ENCODE data around the gene ABHD18. TPM values are rescaled to one million over a fixed set of nuclear protein-coding genes. Genes with fewer than 3 reads are reported as not detected.
"Not testable (repeated sequence)": the region's sequence is repeated elsewhere in the genome, so short reads cannot be mapped to it uniquely, and the experiment has no call there.

Gene ABHD18
- total RNA-seq, 1 experiment from 2014 or later, result 14.9 TPM

- no peaks in the 10 kb centered on the region for H3K4me1 ChIP-seq
- intact Hi-C loops (cut with micrococcal nuclease; ENCODE audit: unreplicated experiment), result no loop called here
- Mint-ChIP-seq H3K36me3 (ENCODE audit: insufficient read depth, unreplicated experiment) (peaks cover 7% of the 10 kb centered on the region), H3K4me3 (ENCODE audit: unreplicated experiment) (no peak overlapping the region), H3K4me1 (ENCODE audit: low read depth, unreplicated experiment) (no peaks in the 10 kb centered on the region), H3K27ac (ENCODE audit: unreplicated experiment) (no peak overlapping the region), H3K9me3 (ENCODE audit: unreplicated experiment) (no peaks in the 10 kb centered on the region), H3K27me3 (ENCODE audit: insufficient read depth, unreplicated experiment) (no peaks in the 10 kb centered on the region)
- no peak for TF ChIP-seq CTCF (IDR thresholded peaks at IDR 0.05; ENCODE audit: insufficient read depth in 1 of 2, low read depth in 1 of 2, low read length in 1 of 2, severe bottlenecking in 1 of 2, unreplicated experiment in 1 of 2)
- no peak overlapping the region for H3K4me3 ChIP-seq (ENCODE audit: low read depth, low read length)
- no peaks in the 10 kb centered on the region for H3K36me3 ChIP-seq (ENCODE audit: control insufficient read depth, insufficient read depth, low read length)
- no peaks in the 10 kb centered on the region for H3K9me3 ChIP-seq
- ChIA-PET CTCF (no interaction called here), POLR2A (no interaction called here)
- DNase-seq, result no peak
- H3K27me3 ChIP-seq (replicated peaks; ENCODE audit: control insufficient read depth, insufficient read depth, low read length), result no peaks in the 10 kb centered on the region
- no TSS peak for BruUV-seq (replicated peaks)
Observed at GRCh38 chr4:127936974-127937373, 28.2 kb upstream of the ABHD18 start.

GRCh38 chr4:127957105-127957504, 8.1 kb upstream of the ABHD18 start:
- H3K4me3 Mint-ChIP-seq (ENCODE audit: unreplicated experiment), result no peak overlapping the region
- CTCF ChIA-PET, result no interaction called here
- H3K36me3 Mint-ChIP-seq (ENCODE audit: insufficient read depth, unreplicated experiment), result peaks cover 28% of the 10 kb centered on the region
- no peak overlapping the region for H3K4me3 ChIP-seq (ENCODE audit: low read depth, low read length)
- H3K4me1 Mint-ChIP-seq (ENCODE audit: low read depth, unreplicated experiment), result no peaks in the 10 kb centered on the region
- H3K27ac Mint-ChIP-seq (ENCODE audit: unreplicated experiment), result no peak overlapping the region
- BruUV-seq (replicated peaks), result no TSS peak
- no peak for TF ChIP-seq CTCF (IDR thresholded peaks at IDR 0.05; ENCODE audit: insufficient read depth in 1 of 2, low read depth in 1 of 2, low read length in 1 of 2, severe bottlenecking in 1 of 2, unreplicated experiment in 1 of 2)
- no peaks in the 10 kb centered on the region for H3K9me3 Mint-ChIP-seq (ENCODE audit: unreplicated experiment)
- H3K27me3 Mint-ChIP-seq (ENCODE audit: insufficient read depth, unreplicated experiment), result no peaks in the 10 kb centered on the region
- no peak for DNase-seq
- POLR2A ChIA-PET, result no interaction called here
- intact Hi-C loops (cut with micrococcal nuclease; ENCODE audit: unreplicated experiment), result no loop called here
- H3K27me3 ChIP-seq (replicated peaks; ENCODE audit: control insufficient read depth, insufficient read depth, low read length), result no peaks in the 10 kb centered on the region
- H3K4me1 ChIP-seq, result no peaks in the 10 kb centered on the region
- no peaks in the 10 kb centered on the region for H3K9me3 ChIP-seq
- no peaks in the 10 kb centered on the region for H3K36me3 ChIP-seq (ENCODE audit: control insufficient read depth, insufficient read depth, low read length)

GRCh38 chr4:127959794-127960193, 5.4 kb upstream of the ABHD18 start:
- Mint-ChIP-seq H3K36me3 (ENCODE audit: insufficient read depth, unreplicated experiment) (peaks cover 16% of the 10 kb centered on the region), H3K27ac (ENCODE audit: unreplicated experiment) (no peak overlapping the region), H3K27me3 (ENCODE audit: insufficient read depth, unreplicated experiment) (no peaks in the 10 kb centered on the region), H3K9me3 (ENCODE audit: unreplicated experiment) (no peaks in the 10 kb centered on the region), H3K4me3 (ENCODE audit: unreplicated experiment) (no peak overlapping the region), H3K4me1 (ENCODE audit: low read depth, unreplicated experiment) (no peaks in the 10 kb centered on the region)
- ChIA-PET POLR2A (no interaction called here), CTCF (no interaction called here)
- intact Hi-C loops (cut with micrococcal nuclease; ENCODE audit: unreplicated experiment), result loop anchor here (10.0 kb wide), 1 partner anchor 325 kb away; the partner anchor contains the start of gene PGRMC2
- TF ChIP-seq CTCF (IDR thresholded peaks at IDR 0.05; ENCODE audit: insufficient read depth in 1 of 2, low read depth in 1 of 2, low read length in 1 of 2, severe bottlenecking in 1 of 2, unreplicated experiment in 1 of 2), result no peak
- BruUV-seq (replicated peaks), result no TSS peak
- no peaks in the 10 kb centered on the region for H3K36me3 ChIP-seq (ENCODE audit: control insufficient read depth, insufficient read depth, low read length)
- H3K27me3 ChIP-seq (replicated peaks; ENCODE audit: control insufficient read depth, insufficient read depth, low read length), result no peaks in the 10 kb centered on the region
- no peak for DNase-seq
- H3K4me3 ChIP-seq (ENCODE audit: low read depth, low read length), result no peak overlapping the region
- H3K9me3 ChIP-seq, result no peaks in the 10 kb centered on the region
- no peaks in the 10 kb centered on the region for H3K4me1 ChIP-seq

- H3K9me3 ChIP-seq; POLR2A ChIA-PET; H3K36me3 ChIP-seq (ENCODE audit: control insufficient read depth, insufficient read depth, low read length); BruUV-seq (replicated peaks); H3K27me3 ChIP-seq (replicated peaks; ENCODE audit: control insufficient read depth, insufficient read depth, low read length); H3K27me3 Mint-ChIP-seq (ENCODE audit: insufficient read depth, unreplicated experiment); H3K9me3 Mint-ChIP-seq (ENCODE audit: unreplicated experiment); H3K4me1 ChIP-seq; H3K4me1 Mint-ChIP-seq (ENCODE audit: low read depth, unreplicated experiment): not testable (repeated sequence)
- Mint-ChIP-seq H3K27ac (ENCODE audit: unreplicated experiment) (peak overlapping the region; percentile 72), H3K36me3 (ENCODE audit: insufficient read depth, unreplicated experiment) (peaks cover 17% of the 10 kb centered on the region), H3K4me3 (ENCODE audit: unreplicated experiment) (peak overlapping the region; percentile 97)
- peak; percentile 38 to 40 for DNase-seq
- H3K4me3 ChIP-seq (ENCODE audit: low read depth, low read length), result peak overlapping the region; percentile 66
- intact Hi-C loops (cut with micrococcal nuclease; ENCODE audit: unreplicated experiment), result loop anchor here (2.0 to 10.0 kb wide), 3 partner anchors 97 to 321 kb away; partner anchors contain the start of genes HSPA4L, LARP1B and PGRMC2
- CTCF ChIA-PET, result interaction anchor here (1.6 kb wide), 1 partner anchor 182 kb away, joined by 3 read pairs; no protein-coding TSS in a partner anchor
Observed at GRCh38 chr4:127963633-127964398, 1.4 kb upstream of the ABHD18 start.

Data from Caco-2 (cell line).